KMS-11 (cell line): ENCODE data around the gene DDX1.

Experiments
- H2AFZ ChIP-seq: fragments of 200-600 bp; sonication (generic); 2 replicates; pipeline ENCODE4 v1.6.1; 2016; ENCODE audit warnings: antibody characterized with exemption, mixed run types, low read depth
- H3K27ac ChIP-seq: fragments of 200-600 bp; sonication (generic); 2 replicates; pipeline ENCODE4 v1.6.1; 2016; ENCODE audit warnings: mild to moderate bottlenecking, mixed run types
- H3K27me3 ChIP-seq: fragments of 200-600 bp; sonication (generic); 2 replicates; pipeline ENCODE4 v1.6.1; 2017; ENCODE audit warnings: mild to moderate bottlenecking, low read depth, mixed run types, moderate library complexity; ENCODE audit not compliant: insufficient read depth
- H3K36me3 ChIP-seq: fragments of 200-600 bp; sonication (generic); 2 replicates; pipeline ENCODE4 v1.6.1; 2017; ENCODE audit warnings: mild to moderate bottlenecking, mixed run types; ENCODE audit not compliant: insufficient read depth
- H3K4me1 ChIP-seq: fragments of 200-600 bp; sonication (generic); 2 replicates; pipeline ENCODE4 v1.6.1; 2016; ENCODE audit warnings: mild to moderate bottlenecking, low read depth, mixed run types; ENCODE audit not compliant: poor library complexity, severe bottlenecking
- H3K4me2 ChIP-seq: fragments of 200-600 bp; sonication (generic); 2 replicates; pipeline ENCODE4 v1.7.0; 2016; ENCODE audit warnings: mild to moderate bottlenecking, mixed run types
- H3K4me3 ChIP-seq: fragments of 200-600 bp; sonication (generic); IDR thresholded peaks from 2 replicates; pipeline ENCODE4 v1.6.1; 2017; ENCODE audit warnings: low read depth, low read length, mixed read lengths; ENCODE audit not compliant: insufficient read depth
- H3K79me2 ChIP-seq: fragments of 200-600 bp; sonication (generic); 2 replicates; pipeline ENCODE4 v1.6.1; 2016; ENCODE audit warnings: low read depth, mixed run types; ENCODE audit not compliant: insufficient read depth
- H3K9ac ChIP-seq: fragments of 200-600 bp; sonication (generic); 2 replicates; pipeline ENCODE4 v1.6.1; 2016; ENCODE audit warnings: mild to moderate bottlenecking, mixed run types
- H4K20me1 ChIP-seq: fragments of 200-600 bp; sonication (generic); 2 replicates; pipeline ENCODE4 v1.6.1; 2016; ENCODE audit warnings: mild to moderate bottlenecking, mixed run types; ENCODE audit not compliant: insufficient read depth
- CTCF ChIP-seq: fragments of 200-600 bp; sonication (generic); conservative IDR thresholded peaks from 2 replicates; pipeline ENCODE4 v1.6.1; 2017; ENCODE audit warnings: low read depth, mild to moderate bottlenecking, antibody characterized with exemption, low read length, moderate library complexity, mixed read lengths

DDX1 gene

GRCh38 chr2:15553951-15554350 is 37.7 kb upstream of the DDX1 start:
- H3K4me3 ChIP-seq = no peak overlapping the region
- no peak overlapping the region for H3K27ac ChIP-seq
- H3K79me2 ChIP-seq = peaks cover 4% of the 10 kb centered on the region; the same call in 1 of the 2 replicates
- peaks cover 18% of the 10 kb centered on the region for H3K4me1 ChIP-seq
- no peaks in the 10 kb centered on the region for H3K36me3 ChIP-seq
- no peaks in the 10 kb centered on the region for H3K27me3 ChIP-seq
- H3K9ac ChIP-seq = no peak overlapping the region
- H4K20me1 ChIP-seq = no peaks in the 10 kb centered on the region
- no peak overlapping the region for H2AFZ ChIP-seq
- no peak overlapping the region for H3K4me2 ChIP-seq
- no peak for TF ChIP-seq CTCF

GRCh38 chr2:15554525-15555218 is 37.0 kb upstream of the DDX1 start:
- H3K27ac ChIP-seq = no peak overlapping the region
- no peaks in the 10 kb centered on the region for H3K36me3 ChIP-seq
- H3K79me2 ChIP-seq = peaks cover 11% of the 10 kb centered on the region; the same call in 1 of the 2 replicates
- H3K4me3 ChIP-seq = no peak overlapping the region
- H3K4me1 ChIP-seq = peaks cover 25% of the 10 kb centered on the region
- no peaks in the 10 kb centered on the region for H3K27me3 ChIP-seq
- no peak for TF ChIP-seq CTCF
- no peak overlapping the region; the same call in 1 of the 2 replicates for H3K4me2 ChIP-seq
- H3K9ac ChIP-seq = no peak overlapping the region
- H2AFZ ChIP-seq = no peak overlapping the region
- no peaks in the 10 kb centered on the region for H4K20me1 ChIP-seq

GRCh38 chr2:15555760-15556193 is 35.9 kb upstream of the DDX1 start:
- H3K79me2 ChIP-seq = peaks cover 19% of the 10 kb centered on the region; the same call in 1 of the 2 replicates

DNA sequence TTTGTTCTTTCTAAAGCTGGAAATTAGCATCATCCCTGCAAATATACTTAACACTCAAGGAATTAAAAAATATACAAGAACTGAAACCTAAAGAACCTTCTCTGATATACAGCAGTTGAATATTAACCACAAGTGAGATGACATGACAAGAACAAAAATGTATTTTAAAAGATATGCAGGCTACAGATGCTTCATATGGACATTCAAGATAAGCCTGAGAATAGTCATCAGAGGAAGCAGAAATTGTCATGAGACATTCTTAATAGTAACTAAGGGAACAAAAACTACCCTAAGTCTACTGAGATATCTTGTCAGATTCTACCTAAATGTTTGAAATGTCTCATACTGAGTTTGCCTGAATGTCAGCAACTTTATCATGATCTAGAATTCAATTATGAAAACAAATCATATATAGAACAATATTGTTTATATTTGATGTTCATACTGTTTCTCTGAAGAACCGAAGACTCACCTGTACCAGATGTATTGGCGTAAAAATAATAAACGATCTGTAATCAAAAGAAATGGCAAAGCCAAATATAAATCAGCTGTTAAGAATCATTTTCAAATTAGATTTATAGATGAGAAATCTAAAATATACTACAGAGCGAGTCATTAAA is 35.2 kb upstream of the DDX1 start:
- H3K36me3 ChIP-seq = no peaks in the 10 kb centered on the region
- H3K4me2 ChIP-seq = no peak overlapping the region
- no peak overlapping the region for H3K27ac ChIP-seq
- no peak for TF ChIP-seq CTCF
- peaks cover 28% of the 10 kb centered on the region for H3K4me1 ChIP-seq
- H3K4me3 ChIP-seq = no peak overlapping the region
- no peak overlapping the region for H3K9ac ChIP-seq
- no peaks in the 10 kb centered on the region for H4K20me1 ChIP-seq
- H3K27me3 ChIP-seq = no peaks in the 10 kb centered on the region
- peaks cover 19% of the 10 kb centered on the region; the same call in 1 of the 2 replicates for H3K79me2 ChIP-seq
- H2AFZ ChIP-seq = no peak overlapping the region

More at GRCh38 chr2:15555760-15556193, 35.9 kb upstream of the DDX1 start:
- Histone ChIP-seq H3K4me3 (no peak overlapping the region), H3K27me3 (no peaks in the 10 kb centered on the region), H2AFZ (no peak overlapping the region), H4K20me1 (no peaks in the 10 kb centered on the region), H3K27ac (no peak overlapping the region), H3K9ac (no peak overlapping the region), H3K4me1 (peaks cover 28% of the 10 kb centered on the region), H3K36me3 (no peaks in the 10 kb centered on the region), H3K4me2 (no peak overlapping the region)
- no peak for TF ChIP-seq CTCF
